Bronchial epithelial cell (primary cell): ENCODE results near the gene TOM1L2. TPM values are rescaled to one million over a fixed set of nuclear protein-coding genes. Genes with fewer than 3 reads are reported as not detected.
"Not testable (repeated sequence)": the region's sequence is repeated elsewhere in the genome, so short reads cannot be mapped to it uniquely, and the experiment has no call there.

Experiments used
- DNase-seq: peaks from one replicate; pipeline ENCODE4 v3.0.0-alpha.2; 2010; ENCODE audit warnings: low read depth
- FAIRE-seq: peaks from 2 replicates; lab custom pipeline; 2011; peaks lifted over from hg19 to GRCh38; lab: Jason Lieb, UNC
- H3K27me3 ChIP-seq: 2 replicates; pipeline ENCODE4 v1.5.1; 2011; ENCODE audit warnings: low read length; ENCODE audit not compliant: control insufficient read depth, insufficient read depth
- H3K36me3 ChIP-seq: 2 replicates; pipeline ENCODE4 v1.5.1; 2011; ENCODE audit warnings: low read length; ENCODE audit not compliant: control insufficient read depth, insufficient read depth
- H3K4me3 ChIP-seq: 2 replicates; pipeline ENCODE4 v1.5.1; 2011; ENCODE audit warnings: mild to moderate bottlenecking, low read depth, low read length, control low read depth
- CTCF ChIP-seq: IDR thresholded peaks from 2 replicates; pipeline ENCODE4 v1.5.1; 2011; ENCODE audit warnings: mild to moderate bottlenecking, moderate library complexity, low read length, control low read depth, inconsistent platforms; ENCODE audit not compliant: insufficient read depth, severe bottlenecking
- total RNA-seq: library from RNA; depleted of rRNA; stranded (reverse); fragments of >200 nt; gene quantifications from 2 replicates; pipeline ENCODE4 v1.2.1, GENCODE V29; 2014

TOM1L2 gene
- total RNA-seq, 1 donor from 2014 or later: 12.4 TPM

GRCh38 chr17:17917394-17917793, 54.8 kb downstream of the TOM1L2 start:
- TF ChIP-seq CTCF: no peak
- Histone ChIP-seq H3K36me3 (no peaks in the 10 kb centered on the region), H3K4me3 (no peak overlapping the region), H3K27me3 (no peaks in the 10 kb centered on the region)
- no peak for DNase-seq
- no peak for FAIRE-seq

- H3K4me3 ChIP-seq: no peak overlapping the region
- no peak for FAIRE-seq
Measured at GRCh38 chr17:17915183-17915582, 57.0 kb downstream of the TOM1L2 start.

GRCh38 chr17:17913695-17914332, 58.4 kb downstream of the TOM1L2 start:
- TF ChIP-seq CTCF: no peak
- DNase-seq (peak; percentile 97), FAIRE-seq (peak; percentile 95)
- Histone ChIP-seq H3K36me3 (peaks cover 1% of the 10 kb centered on the region), H3K4me3 (no peak overlapping the region), H3K27me3 (no peaks in the 10 kb centered on the region)

More at GRCh38 chr17:17915183-17915582, 57.0 kb downstream of the TOM1L2 start:
- no peak for DNase-seq
- Histone ChIP-seq H3K27me3 (no peaks in the 10 kb centered on the region), H3K36me3 (peaks cover 1% of the 10 kb centered on the region)
- no peak for TF ChIP-seq CTCF

GRCh38 chr17:17912336-17912735, 59.9 kb downstream of the TOM1L2 start:
- not testable (repeated sequence) for H3K4me3 ChIP-seq, FAIRE-seq, H3K36me3 ChIP-seq, H3K27me3 ChIP-seq, DNase-seq

GRCh38 chr17:17911001-17911613, 61.1 kb downstream of the TOM1L2 start:
- FAIRE-seq: no peak
- no peak for TF ChIP-seq CTCF

GRCh38 chr17:17910060-17910459, 62.1 kb downstream of the TOM1L2 start:
- FAIRE-seq (no peak), DNase-seq (no peak)
- H3K4me3 ChIP-seq: no peak overlapping the region
- H3K36me3 ChIP-seq: peaks cover 4% of the 10 kb centered on the region
- H3K27me3 ChIP-seq: no peaks in the 10 kb centered on the region
- no peak for TF ChIP-seq CTCF

More at GRCh38 chr17:17911001-17911613, 61.1 kb downstream of the TOM1L2 start:
- Histone ChIP-seq H3K4me3 (no peak overlapping the region), H3K27me3 (no peaks in the 10 kb centered on the region), H3K36me3 (peaks cover 4% of the 10 kb centered on the region)
- DNase-seq: no peak
